ENCODE data around the gene ABLIM1. TPM values are rescaled to one million over a fixed set of nuclear protein-coding genes. Genes with fewer than 3 reads are reported as not detected.

Gene ABLIM1
- total RNA-seq, 1 donor from 2014 or later = 87.7 TPM

GRCh38 chr10:114518401-114519305 lies 139.4 kb downstream of the ABLIM1 start:
- H3K27ac ChIP-seq = no peak overlapping the region
- intact Hi-C loops (cut with DNase I) = no loop called here
- no peaks in the 10 kb centered on the region for H3K36me3 ChIP-seq
- no peak for DNase-seq (ENCODE audit: low spot score in 2 of 2)
- no peak for TF ChIP-seq CTCF (IDR thresholded peaks at IDR 0.05)
- H3K4me1 ChIP-seq = peaks cover 0 to 6% of the 10 kb centered on the region in 2 donors
- H3K27me3 ChIP-seq = no peaks in the 10 kb centered on the region
- no peaks in the 10 kb centered on the region for H3K9me3 ChIP-seq
- H3K4me3 ChIP-seq = no peak overlapping the region

- DNase-seq (ENCODE audit: low spot score in 2 of 2) = no peak
Observed at GRCh38 chr10:114517368-114518250, 140.5 kb downstream of the ABLIM1 start.

GRCh38 chr10:114516356-114516755 lies 141.7 kb downstream of the ABLIM1 start:
- Histone ChIP-seq H3K4me1 (peaks cover 0 to 6% of the 10 kb centered on the region in 2 donors), H3K27me3 (no peaks in the 10 kb centered on the region), H3K9me3 (no peaks in the 10 kb centered on the region), H3K27ac (no peak overlapping the region), H3K4me3 (no peak overlapping the region), H3K36me3 (no peaks in the 10 kb centered on the region)
- intact Hi-C loops (cut with DNase I) = no loop called here
- no peak for DNase-seq (ENCODE audit: low spot score in 2 of 2)
- no peak for TF ChIP-seq CTCF (IDR thresholded peaks at IDR 0.05)

More at GRCh38 chr10:114517368-114518250, 140.5 kb downstream of the ABLIM1 start:
- H3K27me3 ChIP-seq = no peaks in the 10 kb centered on the region
- H3K4me3 ChIP-seq = no peak overlapping the region
- TF ChIP-seq CTCF (IDR thresholded peaks at IDR 0.05) = no peak
- intact Hi-C loops (cut with DNase I) = no loop called here
- peaks cover 0 to 6% of the 10 kb centered on the region in 2 donors for H3K4me1 ChIP-seq
- no peaks in the 10 kb centered on the region for H3K9me3 ChIP-seq
- no peaks in the 10 kb centered on the region for H3K36me3 ChIP-seq
- H3K27ac ChIP-seq = no peak overlapping the region

- Histone ChIP-seq H3K9me3 (no peaks in the 10 kb centered on the region), H3K4me3 (no peak overlapping the region), H3K36me3 (no peaks in the 10 kb centered on the region), H3K4me1 (peaks cover 0 to 6% of the 10 kb centered on the region in 2 donors), H3K27ac (no peak overlapping the region), H3K27me3 (no peaks in the 10 kb centered on the region)
- TF ChIP-seq CTCF (IDR thresholded peaks at IDR 0.05) = no peak
- no peak for DNase-seq (ENCODE audit: low spot score in 2 of 2)
- intact Hi-C loops (cut with DNase I) = no loop called here
Observed at GRCh38 chr10:114515298-114515914, 142.7 kb downstream of the ABLIM1 start.

- DNase-seq (ENCODE audit: low spot score in 2 of 2) = no peak
Observed at GRCh38 chr10:114513381-114513792, 144.7 kb downstream of the ABLIM1 start.

More at GRCh38 chr10:114513381-114513792, 144.7 kb downstream of the ABLIM1 start:
- Histone ChIP-seq H3K27ac (no peak overlapping the region), H3K9me3 (no peaks in the 10 kb centered on the region), H3K4me3 (no peak overlapping the region), H3K4me1 (peaks cover 0 to 3% of the 10 kb centered on the region in 2 donors), H3K36me3 (no peaks in the 10 kb centered on the region), H3K27me3 (no peaks in the 10 kb centered on the region)
- intact Hi-C loops (cut with DNase I) = no loop called here
- TF ChIP-seq CTCF (IDR thresholded peaks at IDR 0.05) = no peak

Data from ascending aorta (tissue), 2 donors.